Body of pancreas (tissue), 4 donors: ENCODE measurements around the gene RNPC3.
"Not testable (repeated sequence)": the region's sequence is repeated elsewhere in the genome, so short reads cannot be mapped to it uniquely, and the experiment has no call there.

ENCODE experiments used
- POLR2A ChIP-seq, 3 donors: fragments of 450-650 bp; IDR thresholded peaks; one replicate each; pipeline ENCODE4 v1.6.1; 2016; ENCODE audit warnings: antibody characterized with exemption in 3 of 3, mild to moderate bottlenecking in 2 of 3
- TF ChIP-seq, protein P1 (sequence below), 7 experiments: fragments of 450-650 bp in 4 of 7; fragments of 200-600 bp in 3 of 7; sonication (generic) in 3 of 7; IDR thresholded peaks; one replicate each; pipeline ENCODE4 v1.5.1; 2016 to 2019; ENCODE audit warnings: antibody characterized with exemption in 7 of 7

DNA sequence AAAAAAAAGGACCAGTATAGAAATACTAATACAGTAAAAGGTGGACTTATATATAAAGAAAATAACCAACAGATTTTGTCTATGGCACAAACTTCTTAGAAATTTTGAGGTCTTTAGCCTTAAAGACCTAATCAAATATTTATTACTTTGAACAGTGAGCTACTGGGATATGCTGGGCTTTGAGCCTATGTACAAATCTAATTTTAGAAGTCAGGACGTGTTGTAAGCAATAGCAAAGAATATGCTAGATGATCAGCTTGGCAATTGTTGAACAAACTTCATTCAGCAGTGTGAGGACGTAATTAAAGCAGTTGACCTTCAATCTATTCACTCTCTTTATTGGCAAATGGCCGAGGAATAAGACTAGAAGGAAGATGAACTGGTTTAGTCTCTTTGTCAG lies 77.2 kb downstream of the RNPC3 start:
- TF ChIP-seq, protein P1, sequence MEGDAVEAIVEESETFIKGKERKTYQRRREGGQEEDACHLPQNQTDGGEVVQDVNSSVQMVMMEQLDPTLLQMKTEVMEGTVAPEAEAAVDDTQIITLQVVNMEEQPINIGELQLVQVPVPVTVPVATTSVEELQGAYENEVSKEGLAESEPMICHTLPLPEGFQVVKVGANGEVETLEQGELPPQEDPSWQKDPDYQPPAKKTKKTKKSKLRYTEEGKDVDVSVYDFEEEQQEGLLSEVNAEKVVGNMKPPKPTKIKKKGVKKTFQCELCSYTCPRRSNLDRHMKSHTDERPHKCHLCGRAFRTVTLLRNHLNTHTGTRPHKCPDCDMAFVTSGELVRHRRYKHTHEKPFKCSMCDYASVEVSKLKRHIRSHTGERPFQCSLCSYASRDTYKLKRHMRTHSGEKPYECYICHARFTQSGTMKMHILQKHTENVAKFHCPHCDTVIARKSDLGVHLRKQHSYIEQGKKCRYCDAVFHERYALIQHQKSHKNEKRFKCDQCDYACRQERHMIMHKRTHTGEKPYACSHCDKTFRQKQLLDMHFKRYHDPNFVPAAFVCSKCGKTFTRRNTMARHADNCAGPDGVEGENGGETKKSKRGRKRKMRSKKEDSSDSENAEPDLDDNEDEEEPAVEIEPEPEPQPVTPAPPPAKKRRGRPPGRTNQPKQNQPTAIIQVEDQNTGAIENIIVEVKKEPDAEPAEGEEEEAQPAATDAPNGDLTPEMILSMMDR (IDR thresholded peaks at IDR 0.05) = not testable (repeated sequence)
- not testable (repeated sequence) for TF ChIP-seq POLR2A (IDR thresholded peaks at IDR 0.05)
